ENCODE data around the gene DCLK2. TPM values are rescaled to one million over a fixed set of nuclear protein-coding genes. Genes with fewer than 3 reads are reported as not detected.
"Not testable (repeated sequence)": the region's sequence is repeated elsewhere in the genome, so short reads cannot be mapped to it uniquely, and the experiment has no call there.

Gene DCLK2
- total RNA-seq, 3 donors from 2014 or later, result 0.08 TPM; not detected in 2

GRCh38 chr4:150164956-150165629 lies 86.8 kb downstream of the DCLK2 start:
- Mint-ChIP-seq H3K27me3 (ENCODE audit: low read depth) (peaks cover 2% of the 10 kb centered on the region), H3K4me1 (ENCODE audit: low read depth) (no peaks in the 10 kb centered on the region), H3K9me3 (no peaks in the 10 kb centered on the region), H3K4me3 (no peak overlapping the region), H3K36me3 (ENCODE audit: insufficient read depth) (no peaks in the 10 kb centered on the region)
- DNase-seq (no peak), ATAC-seq (no peak)

- no peaks in the 10 kb centered on the region for H3K9me3 Mint-ChIP-seq
- H3K27me3 Mint-ChIP-seq (ENCODE audit: low read depth), result peaks cover 2% of the 10 kb centered on the region
- ATAC-seq, result no peak
Measured at GRCh38 chr4:150167054-150167453, 88.8 kb downstream of the DCLK2 start.

GRCh38 chr4:150173432-150173861 lies 95.2 kb downstream of the DCLK2 start:
- ATAC-seq (no peak), DNase-seq (no peak)
- Mint-ChIP-seq H3K27me3 (ENCODE audit: low read depth) (no peaks in the 10 kb centered on the region), H3K36me3 (ENCODE audit: insufficient read depth) (no peaks in the 10 kb centered on the region), H3K9me3 (no peaks in the 10 kb centered on the region), H3K4me3 (no peak overlapping the region), H3K4me1 (ENCODE audit: low read depth) (no peaks in the 10 kb centered on the region)

More at GRCh38 chr4:150167054-150167453, 88.8 kb downstream of the DCLK2 start:
- DNase-seq, result no peak
- Mint-ChIP-seq H3K4me3 (no peak overlapping the region), H3K4me1 (ENCODE audit: low read depth) (no peaks in the 10 kb centered on the region), H3K36me3 (ENCODE audit: insufficient read depth) (no peaks in the 10 kb centered on the region)

GRCh38 chr4:150173982-150174398 lies 95.7 kb downstream of the DCLK2 start:
- no peak for ATAC-seq
- H3K9me3 Mint-ChIP-seq, result no peaks in the 10 kb centered on the region
- no peaks in the 10 kb centered on the region for H3K27me3 Mint-ChIP-seq (ENCODE audit: low read depth)

GRCh38 chr4:150176547-150176946 lies 98.3 kb downstream of the DCLK2 start:
- Mint-ChIP-seq H3K4me1 (ENCODE audit: low read depth) (no peaks in the 10 kb centered on the region), H3K36me3 (ENCODE audit: insufficient read depth) (no peaks in the 10 kb centered on the region), H3K9me3 (no peaks in the 10 kb centered on the region), H3K4me3 (no peak overlapping the region), H3K27me3 (ENCODE audit: low read depth) (peaks cover 8% of the 10 kb centered on the region)
- ATAC-seq (no peak), DNase-seq (no peak)

More at GRCh38 chr4:150173982-150174398, 95.7 kb downstream of the DCLK2 start:
- H3K4me1 Mint-ChIP-seq (ENCODE audit: low read depth), result no peaks in the 10 kb centered on the region
- no peak for DNase-seq
- no peaks in the 10 kb centered on the region for H3K36me3 Mint-ChIP-seq (ENCODE audit: insufficient read depth)
- H3K4me3 Mint-ChIP-seq, result no peak overlapping the region

- H3K27me3 Mint-ChIP-seq (ENCODE audit: low read depth), result peaks cover 8% of the 10 kb centered on the region
- H3K4me1 Mint-ChIP-seq (ENCODE audit: low read depth), result no peaks in the 10 kb centered on the region
- no peak for ATAC-seq
Measured at GRCh38 chr4:150178161-150178560, 99.9 kb downstream of the DCLK2 start.

GRCh38 chr4:150181536-150181935 lies 103.3 kb downstream of the DCLK2 start:
- ATAC-seq, result no peak
- no peaks in the 10 kb centered on the region for H3K9me3 Mint-ChIP-seq
- peaks cover 17% of the 10 kb centered on the region for H3K27me3 Mint-ChIP-seq (ENCODE audit: low read depth)
- no peaks in the 10 kb centered on the region for H3K36me3 Mint-ChIP-seq (ENCODE audit: insufficient read depth)
- no peak overlapping the region for H3K4me3 Mint-ChIP-seq
- no peaks in the 10 kb centered on the region for H3K4me1 Mint-ChIP-seq (ENCODE audit: low read depth)
- DNase-seq, result no peak

More at GRCh38 chr4:150178161-150178560, 99.9 kb downstream of the DCLK2 start:
- Mint-ChIP-seq H3K4me3 (no peak overlapping the region), H3K9me3 (no peaks in the 10 kb centered on the region), H3K36me3 (ENCODE audit: insufficient read depth) (no peaks in the 10 kb centered on the region)
- DNase-seq, result no peak

- DNase-seq (no peak), ATAC-seq (no peak)
- H3K4me1 Mint-ChIP-seq (ENCODE audit: low read depth), result no peaks in the 10 kb centered on the region
- no peak overlapping the region for H3K4me3 Mint-ChIP-seq
- H3K27me3 Mint-ChIP-seq (ENCODE audit: low read depth), result peaks cover 17% of the 10 kb centered on the region
- no peaks in the 10 kb centered on the region for H3K9me3 Mint-ChIP-seq
- no peaks in the 10 kb centered on the region for H3K36me3 Mint-ChIP-seq (ENCODE audit: insufficient read depth)
Measured at GRCh38 chr4:150182794-150183193, 104.5 kb downstream of the DCLK2 start.

- H3K4me3 Mint-ChIP-seq; H3K36me3 Mint-ChIP-seq (ENCODE audit: insufficient read depth); H3K4me1 Mint-ChIP-seq (ENCODE audit: low read depth); H3K9me3 Mint-ChIP-seq; DNase-seq; ATAC-seq: not testable (repeated sequence)
- peaks cover 17% of the 10 kb centered on the region for H3K27me3 Mint-ChIP-seq (ENCODE audit: low read depth)
Measured at GRCh38 chr4:150185033-150185432, 106.8 kb downstream of the DCLK2 start.

- no peaks in the 10 kb centered on the region for H3K4me1 Mint-ChIP-seq (ENCODE audit: low read depth)
- H3K4me3 Mint-ChIP-seq, result no peak overlapping the region
- no peak for DNase-seq
- H3K9me3 Mint-ChIP-seq, result no peaks in the 10 kb centered on the region
- no peaks in the 10 kb centered on the region for H3K36me3 Mint-ChIP-seq (ENCODE audit: insufficient read depth)
- peaks cover 3% of the 10 kb centered on the region for H3K27me3 Mint-ChIP-seq (ENCODE audit: low read depth)
- no peak for ATAC-seq
Measured at GRCh38 chr4:150192986-150193385, 114.7 kb downstream of the DCLK2 start.

- not testable (repeated sequence) for DNase-seq; H3K4me1 Mint-ChIP-seq (ENCODE audit: low read depth); H3K27me3 Mint-ChIP-seq (ENCODE audit: low read depth); ATAC-seq; H3K9me3 Mint-ChIP-seq; H3K4me3 Mint-ChIP-seq; H3K36me3 Mint-ChIP-seq (ENCODE audit: insufficient read depth)
Measured at GRCh38 chr4:150197256-150197655, 119.0 kb downstream of the DCLK2 start.

GRCh38 chr4:150199056-150199455 lies 120.8 kb downstream of the DCLK2 start:
- H3K4me3 Mint-ChIP-seq, result no peak overlapping the region
- H3K9me3 Mint-ChIP-seq, result no peaks in the 10 kb centered on the region
- no peak for DNase-seq
- peaks cover 5% of the 10 kb centered on the region for H3K27me3 Mint-ChIP-seq (ENCODE audit: low read depth)
- no peaks in the 10 kb centered on the region for H3K4me1 Mint-ChIP-seq (ENCODE audit: low read depth)
- H3K36me3 Mint-ChIP-seq (ENCODE audit: insufficient read depth), result no peaks in the 10 kb centered on the region
- no peak for ATAC-seq

GRCh38 chr4:150205016-150205415 lies 126.8 kb downstream of the DCLK2 start:
- DNase-seq (no peak), ATAC-seq (no peak)
- Mint-ChIP-seq H3K4me1 (ENCODE audit: low read depth) (no peaks in the 10 kb centered on the region), H3K4me3 (no peak overlapping the region), H3K27me3 (ENCODE audit: low read depth) (peaks cover 8% of the 10 kb centered on the region), H3K9me3 (no peaks in the 10 kb centered on the region), H3K36me3 (ENCODE audit: insufficient read depth) (no peaks in the 10 kb centered on the region)

- no peak for DNase-seq
Measured at GRCh38 chr4:150206265-150206664, 128.0 kb downstream of the DCLK2 start.

GRCh38 chr4:150206954-150207353 lies 128.7 kb downstream of the DCLK2 start:
- peaks cover 8% of the 10 kb centered on the region for H3K27me3 Mint-ChIP-seq (ENCODE audit: low read depth)
- no peak for ATAC-seq

More at GRCh38 chr4:150206265-150206664, 128.0 kb downstream of the DCLK2 start:
- no peaks in the 10 kb centered on the region for H3K36me3 Mint-ChIP-seq (ENCODE audit: insufficient read depth)
- no peaks in the 10 kb centered on the region for H3K9me3 Mint-ChIP-seq
- H3K4me3 Mint-ChIP-seq, result no peak overlapping the region
- H3K4me1 Mint-ChIP-seq (ENCODE audit: low read depth), result no peaks in the 10 kb centered on the region
- peaks cover 8% of the 10 kb centered on the region for H3K27me3 Mint-ChIP-seq (ENCODE audit: low read depth)
- no peak for ATAC-seq

More at GRCh38 chr4:150206954-150207353, 128.7 kb downstream of the DCLK2 start:
- Mint-ChIP-seq H3K4me3 (no peak overlapping the region), H3K4me1 (ENCODE audit: low read depth) (no peaks in the 10 kb centered on the region), H3K36me3 (ENCODE audit: insufficient read depth) (no peaks in the 10 kb centered on the region), H3K9me3 (no peaks in the 10 kb centered on the region)
- DNase-seq, result no peak
